Measurements from ENCODE around the gene MICU1. TPM values are rescaled to one million over a fixed set of nuclear protein-coding genes. Genes with fewer than 3 reads are reported as not detected.

The MICU1 gene
- total and polyA plus RNA-seq, 2 experiments from 2014 or later, result 27.5 to 52.3 TPM

DNA sequence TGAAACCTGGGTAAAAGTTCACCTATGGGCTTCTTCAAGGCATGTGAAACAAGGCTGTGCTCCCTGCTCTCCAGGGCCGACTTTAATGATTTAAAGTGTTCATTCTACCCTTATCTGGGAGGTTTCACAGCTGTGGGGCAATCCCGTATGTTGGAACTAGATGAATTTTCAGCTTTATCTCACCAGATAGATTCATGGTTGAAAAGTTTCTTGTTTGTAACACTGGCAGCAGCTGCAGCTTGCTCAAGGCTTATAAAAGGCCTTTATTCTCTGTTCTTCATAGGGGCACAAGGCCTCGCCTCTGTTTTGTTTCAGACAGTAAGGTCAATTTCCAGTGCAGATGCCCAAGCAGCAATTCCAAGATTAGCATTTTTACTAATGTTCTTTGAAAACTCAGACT lies 200.7 kb downstream of the MICU1 start (continued):
- TF ChIP-seq, protein P1, sequence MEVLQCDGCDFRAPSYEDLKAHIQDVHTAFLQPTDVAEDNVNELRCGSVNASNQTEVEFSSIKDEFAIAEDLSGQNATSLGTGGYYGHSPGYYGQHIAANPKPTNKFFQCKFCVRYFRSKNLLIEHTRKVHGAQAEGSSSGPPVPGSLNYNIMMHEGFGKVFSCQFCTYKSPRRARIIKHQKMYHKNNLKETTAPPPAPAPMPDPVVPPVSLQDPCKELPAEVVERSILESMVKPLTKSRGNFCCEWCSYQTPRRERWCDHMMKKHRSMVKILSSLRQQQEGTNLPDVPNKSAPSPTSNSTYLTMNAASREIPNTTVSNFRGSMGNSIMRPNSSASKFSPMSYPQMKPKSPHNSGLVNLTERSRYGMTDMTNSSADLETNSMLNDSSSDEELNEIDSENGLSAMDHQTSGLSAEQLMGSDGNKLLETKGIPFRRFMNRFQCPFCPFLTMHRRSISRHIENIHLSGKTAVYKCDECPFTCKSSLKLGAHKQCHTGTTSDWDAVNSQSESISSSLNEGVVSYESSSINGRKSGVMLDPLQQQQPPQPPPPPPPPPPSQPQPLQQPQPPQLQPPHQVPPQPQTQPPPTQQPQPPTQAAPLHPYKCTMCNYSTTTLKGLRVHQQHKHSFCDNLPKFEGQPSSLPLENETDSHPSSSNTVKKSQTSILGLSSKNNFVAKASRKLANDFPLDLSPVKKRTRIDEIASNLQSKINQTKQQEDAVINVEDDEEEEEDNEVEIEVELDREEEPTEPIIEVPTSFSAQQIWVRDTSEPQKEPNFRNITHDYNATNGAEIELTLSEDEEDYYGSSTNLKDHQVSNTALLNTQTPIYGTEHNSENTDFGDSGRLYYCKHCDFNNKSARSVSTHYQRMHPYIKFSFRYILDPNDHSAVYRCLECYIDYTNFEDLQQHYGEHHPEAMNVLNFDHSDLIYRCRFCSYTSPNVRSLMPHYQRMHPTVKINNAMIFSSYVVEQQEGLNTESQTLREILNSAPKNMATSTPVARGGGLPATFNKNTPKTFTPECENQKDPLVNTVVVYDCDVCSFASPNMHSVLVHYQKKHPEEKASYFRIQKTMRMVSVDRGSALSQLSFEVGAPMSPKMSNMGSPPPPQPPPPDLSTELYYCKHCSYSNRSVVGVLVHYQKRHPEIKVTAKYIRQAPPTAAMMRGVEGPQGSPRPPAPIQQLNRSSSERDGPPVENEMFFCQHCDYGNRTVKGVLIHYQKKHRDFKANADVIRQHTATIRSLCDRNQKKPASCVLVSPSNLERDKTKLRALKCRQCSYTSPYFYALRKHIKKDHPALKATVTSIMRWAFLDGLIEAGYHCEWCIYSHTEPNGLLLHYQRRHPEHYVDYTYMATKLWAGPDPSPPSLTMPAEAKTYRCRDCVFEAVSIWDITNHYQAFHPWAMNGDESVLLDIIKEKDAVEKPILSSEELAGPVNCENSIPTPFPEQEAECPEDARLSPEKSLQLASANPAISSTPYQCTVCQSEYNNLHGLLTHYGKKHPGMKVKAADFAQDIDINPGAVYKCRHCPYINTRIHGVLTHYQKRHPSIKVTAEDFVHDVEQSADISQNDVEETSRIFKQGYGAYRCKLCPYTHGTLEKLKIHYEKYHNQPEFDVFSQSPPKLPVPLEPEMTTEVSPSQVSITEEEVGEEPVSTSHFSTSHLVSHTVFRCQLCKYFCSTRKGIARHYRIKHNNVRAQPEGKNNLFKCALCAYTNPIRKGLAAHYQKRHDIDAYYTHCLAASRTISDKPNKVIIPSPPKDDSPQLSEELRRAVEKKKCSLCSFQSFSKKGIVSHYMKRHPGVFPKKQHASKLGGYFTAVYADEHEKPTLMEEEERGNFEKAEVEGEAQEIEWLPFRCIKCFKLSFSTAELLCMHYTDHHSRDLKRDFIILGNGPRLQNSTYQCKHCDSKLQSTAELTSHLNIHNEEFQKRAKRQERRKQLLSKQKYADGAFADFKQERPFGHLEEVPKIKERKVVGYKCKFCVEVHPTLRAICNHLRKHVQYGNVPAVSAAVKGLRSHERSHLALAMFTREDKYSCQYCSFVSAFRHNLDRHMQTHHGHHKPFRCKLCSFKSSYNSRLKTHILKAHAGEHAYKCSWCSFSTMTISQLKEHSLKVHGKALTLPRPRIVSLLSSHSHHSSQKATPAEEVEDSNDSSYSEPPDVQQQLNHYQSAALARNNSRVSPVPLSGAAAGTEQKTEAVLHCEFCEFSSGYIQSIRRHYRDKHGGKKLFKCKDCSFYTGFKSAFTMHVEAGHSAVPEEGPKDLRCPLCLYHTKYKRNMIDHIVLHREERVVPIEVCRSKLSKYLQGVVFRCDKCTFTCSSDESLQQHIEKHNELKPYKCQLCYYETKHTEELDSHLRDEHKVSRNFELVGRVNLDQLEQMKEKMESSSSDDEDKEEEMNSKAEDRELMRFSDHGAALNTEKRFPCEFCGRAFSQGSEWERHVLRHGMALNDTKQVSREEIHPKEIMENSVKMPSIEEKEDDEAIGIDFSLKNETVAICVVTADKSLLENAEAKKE (CRISPR knock-in tag; IDR thresholded peaks at IDR 0.05), result no peak
- TF ChIP-seq EZH2phosphoT487 (IDR thresholded peaks at IDR 0.05; ENCODE audit: unreplicated experiment) (no peak), ETS1 (IDR thresholded peaks at IDR 0.05) (no peak), ZNF331 (CRISPR knock-in tag; IDR thresholded peaks at IDR 0.05; ENCODE audit: low read depth) (no peak), EZH2 (IDR thresholded peaks at IDR 0.05; ENCODE audit: low read depth, unreplicated experiment) (no peak), CTCF (conservative IDR thresholded peaks at IDR 0.05; ENCODE audit: low read depth in 2 of 2) (no peak), ZNF114 (CRISPR knock-in tag; IDR thresholded peaks at IDR 0.05) (no peak)

Data from GM23338 (cell line).